Fibroblast of skin of left biceps (primary cell): ENCODE data around the gene LELP1.
"Not testable (repeated sequence)": the region's sequence is repeated elsewhere in the genome, so short reads cannot be mapped to it uniquely, and the experiment has no call there.

Experiments used
- DNase-seq, 2 experiments: peaks; one replicate each; pipeline ENCODE4 v3.0.0-alpha.2; 2013; ENCODE audit warnings: low read depth in 2 of 2

The LELP1 gene

DNA sequence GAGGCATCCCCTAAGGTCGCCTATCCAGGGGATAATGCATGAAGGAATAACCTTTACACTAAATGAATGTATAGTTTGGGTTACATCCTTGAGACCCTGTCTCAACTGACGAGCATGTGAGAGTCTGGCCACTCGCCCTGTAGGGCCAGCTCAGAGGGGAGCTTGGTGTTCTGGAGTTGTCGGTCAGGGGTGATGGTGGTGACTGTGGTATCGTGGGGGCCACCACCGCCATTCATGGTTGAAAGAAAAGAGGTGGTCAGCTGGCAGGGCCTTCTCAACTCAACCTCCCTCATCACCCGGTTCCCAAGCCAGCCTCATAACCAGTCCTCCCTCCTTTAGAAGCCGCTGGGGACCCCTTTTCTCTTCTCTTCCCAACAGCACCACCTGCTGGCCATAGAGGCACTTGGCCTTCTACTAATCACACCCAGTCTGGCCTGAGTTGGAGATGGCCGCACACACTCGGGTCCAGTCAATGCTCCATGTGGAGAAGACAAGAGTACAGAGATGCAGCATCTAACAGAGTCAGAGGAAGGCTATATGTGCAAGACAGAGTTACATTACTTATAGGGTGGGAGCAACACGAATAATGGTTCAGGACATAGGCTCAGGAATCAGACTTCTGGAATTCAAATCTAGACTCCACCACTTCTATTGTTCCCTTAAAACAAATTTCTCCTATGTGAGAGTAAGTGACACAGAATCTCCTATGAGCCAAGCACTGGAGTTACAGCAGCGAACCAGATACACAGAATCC lies 26.0 kb downstream of the LELP1 start:
- DNase-seq: not testable (repeated sequence)

DNA sequence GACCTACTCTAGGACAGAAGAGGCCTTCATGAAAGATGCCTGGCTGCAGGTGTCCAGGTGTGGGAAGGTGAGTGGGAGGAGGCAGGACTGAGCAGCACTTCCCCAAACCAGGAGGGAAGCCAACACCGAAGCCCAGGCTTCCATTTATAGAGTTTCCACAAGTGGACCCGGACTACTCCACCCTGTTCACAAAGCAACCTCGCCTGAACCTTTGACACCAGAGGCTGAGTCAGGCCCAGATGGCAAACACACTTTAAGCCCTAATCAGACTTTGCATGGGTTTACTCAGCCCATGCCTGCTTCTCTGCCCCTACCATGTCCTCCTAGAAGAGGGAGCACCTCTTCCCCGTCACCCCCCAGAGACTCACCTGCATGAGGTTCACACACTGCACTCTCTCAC lies 28.1 kb downstream of the LELP1 start:
- DNase-seq: no peak

DNA sequence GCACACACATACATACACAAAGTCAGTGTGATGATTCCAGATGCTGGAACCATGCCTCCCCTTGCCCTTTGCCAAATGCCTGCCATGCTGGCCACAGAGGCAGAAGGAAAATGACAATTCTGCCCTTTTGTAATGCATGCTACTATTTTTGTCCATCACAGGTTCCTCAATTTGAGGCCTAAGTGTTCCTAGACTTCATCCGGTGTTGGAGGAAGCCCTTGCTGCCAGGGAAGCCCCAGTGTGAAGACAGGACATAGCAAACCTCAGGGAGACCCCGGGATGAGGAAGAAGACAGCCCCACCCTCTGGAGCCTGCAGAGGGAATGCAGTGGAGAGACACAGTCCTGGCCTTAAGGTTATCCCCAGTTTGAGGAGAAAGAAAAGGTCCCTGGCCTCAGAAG lies 28.6 kb downstream of the LELP1 start:
- DNase-seq: no peak

DNA sequence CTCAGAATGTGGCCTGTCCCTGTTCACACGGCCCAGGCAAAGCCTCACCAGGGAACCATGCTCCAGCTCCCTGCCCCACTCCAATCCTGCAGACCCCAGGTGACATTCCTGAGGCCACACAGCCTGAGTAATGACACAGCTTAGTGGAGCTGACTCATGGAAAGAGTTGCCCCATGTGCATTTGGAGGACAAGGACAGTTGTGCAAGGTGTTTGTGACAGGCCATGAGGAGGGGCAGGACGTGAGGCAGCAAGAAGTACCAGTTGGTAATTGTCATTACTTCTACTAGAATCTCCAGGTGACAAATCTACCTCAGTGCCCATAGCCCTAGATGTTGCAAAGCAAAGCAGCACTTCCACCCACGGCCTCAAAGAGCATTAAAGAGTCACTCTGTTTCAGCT lies 29.3 kb downstream of the LELP1 start:
- no peak for DNase-seq

DNA sequence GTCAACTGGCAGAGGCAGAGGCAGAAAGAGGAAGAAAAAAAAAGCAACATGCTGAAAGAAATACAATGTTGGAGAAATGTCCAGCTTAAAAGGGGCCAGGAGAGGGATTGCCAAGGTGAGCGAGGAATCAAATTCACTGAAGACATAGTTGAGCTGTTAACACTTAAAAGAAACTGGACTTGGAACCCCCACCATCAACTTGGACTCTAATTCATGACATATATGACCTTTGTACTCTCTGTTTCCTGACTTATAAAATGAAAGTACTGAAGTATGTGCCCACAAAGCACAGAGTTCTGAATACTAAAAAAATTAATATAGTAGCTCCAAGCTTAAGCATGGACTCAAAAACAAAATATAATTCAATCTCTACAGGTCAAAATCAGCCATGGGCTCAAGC lies 30.2 kb downstream of the LELP1 start:
- no peak for DNase-seq

DNA sequence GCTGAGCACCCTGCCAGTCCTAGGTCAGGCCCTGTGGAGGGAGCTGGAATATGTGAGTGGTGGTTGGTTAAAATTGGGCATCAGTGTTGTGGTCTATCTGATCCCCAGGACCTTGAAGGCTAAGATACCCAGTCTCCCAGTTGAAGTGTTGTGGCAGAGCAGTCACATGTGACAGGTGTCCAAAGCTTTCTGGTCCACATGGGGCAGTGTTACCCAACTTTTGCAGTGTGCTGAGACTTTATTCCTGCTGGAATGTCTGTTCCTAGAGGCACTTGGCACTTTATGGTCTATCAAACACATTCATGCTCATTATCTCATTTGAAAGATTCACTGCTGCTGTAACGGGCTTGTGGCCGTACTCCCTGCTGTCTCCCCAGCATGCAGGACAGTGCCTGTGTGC lies 35.3 kb downstream of the LELP1 start:
- no peak for DNase-seq

DNA sequence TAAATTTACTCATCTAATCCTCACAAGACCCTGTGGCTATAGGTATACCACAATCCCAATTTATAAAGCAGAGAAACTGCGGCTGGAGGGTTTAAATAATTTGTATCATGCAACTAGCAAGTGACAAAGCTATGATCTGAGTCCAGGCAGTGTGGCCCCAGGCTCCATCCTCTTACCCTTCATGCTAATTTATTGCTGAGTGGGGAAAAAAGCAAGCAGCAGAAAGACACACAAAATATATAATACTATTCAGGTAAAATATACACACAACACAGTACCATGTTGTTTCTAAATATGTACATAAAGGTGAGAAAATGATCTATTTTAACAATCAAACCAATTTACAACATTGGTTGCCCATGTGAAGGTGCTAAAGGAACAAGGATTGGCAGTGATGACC lies 38.9 kb downstream of the LELP1 start:
- no peak for DNase-seq

DNA sequence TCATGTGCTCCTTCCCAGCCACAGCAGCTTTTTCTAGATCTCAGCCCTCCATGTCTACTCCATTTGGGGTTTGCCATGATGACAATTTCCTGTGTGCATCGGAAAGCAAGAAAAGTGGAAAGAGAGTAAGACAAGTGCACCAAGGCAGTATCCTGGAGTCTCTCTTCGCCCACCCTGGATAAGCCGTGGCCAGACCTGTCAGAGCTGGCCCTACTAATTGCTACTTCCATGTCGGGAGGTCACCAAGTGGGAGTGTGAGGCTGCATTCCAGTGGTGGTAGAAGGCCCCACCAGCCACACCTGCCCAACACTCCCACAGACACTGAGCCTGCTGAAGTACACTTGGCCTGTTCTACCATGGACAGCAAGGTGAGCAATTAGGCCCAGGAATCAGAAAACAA lies 42.2 kb downstream of the LELP1 start:
- DNase-seq: no peak

DNA sequence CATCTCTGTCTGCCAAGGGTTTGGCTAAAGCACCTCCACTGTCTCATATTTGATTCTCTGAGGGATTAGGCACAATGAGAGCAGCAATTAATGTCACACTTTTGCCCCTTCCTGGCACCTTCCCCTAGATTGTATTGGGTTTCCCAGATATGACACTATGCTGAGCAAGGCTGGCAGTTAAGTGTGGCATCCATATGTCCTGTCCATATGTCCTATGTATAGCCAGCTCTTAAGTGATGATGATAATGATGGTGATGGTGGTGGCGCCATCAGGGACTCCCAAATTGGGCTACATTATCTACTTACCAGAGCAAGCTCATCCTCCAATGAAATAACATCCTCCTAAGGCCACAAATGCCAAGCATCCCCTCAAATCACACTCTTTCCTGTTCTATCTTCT lies 42.8 kb downstream of the LELP1 start:
- no peak for DNase-seq

DNA sequence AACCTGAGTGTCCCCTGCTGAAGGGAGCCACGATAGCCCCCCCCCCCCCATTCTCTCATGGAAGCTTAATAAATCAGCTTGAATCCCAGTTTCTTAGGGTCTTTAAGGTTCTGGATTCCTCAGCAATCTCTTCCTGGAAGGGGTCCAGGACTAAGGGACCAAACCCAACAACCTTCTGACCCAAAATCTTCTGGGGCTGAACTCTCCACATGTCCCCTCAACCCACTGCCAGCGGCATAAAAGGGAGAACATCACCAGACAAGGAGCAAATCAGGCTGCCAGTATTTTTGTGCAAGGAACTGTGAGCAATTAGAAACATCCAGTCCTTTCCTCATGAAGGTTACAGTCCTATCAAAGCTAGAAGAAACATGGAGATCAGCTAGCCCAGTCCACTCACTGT lies 43.6 kb downstream of the LELP1 start:
- no peak for DNase-seq

DNA sequence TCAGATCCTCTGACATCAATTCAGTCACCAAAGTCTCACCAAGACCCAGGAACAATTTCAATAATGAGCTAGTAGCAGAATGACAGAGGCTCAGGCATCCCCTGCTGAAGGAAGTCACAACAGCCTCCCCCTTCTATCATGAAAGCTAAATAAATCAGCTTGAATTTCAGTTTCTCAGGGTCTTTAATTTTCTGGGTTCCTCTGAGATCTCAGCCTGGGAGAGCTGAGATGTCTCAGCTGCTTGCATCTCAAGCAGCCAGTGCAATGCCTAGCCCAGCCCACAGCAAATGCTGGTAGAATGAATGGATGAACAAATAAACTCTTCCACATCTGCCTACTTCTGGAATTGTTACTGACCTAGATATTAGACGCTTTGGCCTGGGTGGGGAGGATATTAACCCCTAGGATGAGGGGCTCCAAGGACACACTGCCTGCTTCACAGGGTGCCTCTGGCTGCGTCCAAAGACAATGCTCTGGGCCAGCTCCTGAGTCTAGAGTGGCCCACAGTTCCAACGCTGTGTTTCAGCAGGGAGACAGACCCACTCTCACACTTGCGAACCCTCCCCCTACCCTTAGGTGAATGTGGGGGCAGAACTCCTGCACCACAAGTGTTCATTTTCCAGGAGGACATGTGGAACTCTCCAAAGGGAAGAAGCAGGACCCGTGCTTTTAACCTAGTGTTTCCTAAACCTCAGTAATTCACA lies 45.1 kb downstream of the LELP1 start:
- DNase-seq: no peak

DNA sequence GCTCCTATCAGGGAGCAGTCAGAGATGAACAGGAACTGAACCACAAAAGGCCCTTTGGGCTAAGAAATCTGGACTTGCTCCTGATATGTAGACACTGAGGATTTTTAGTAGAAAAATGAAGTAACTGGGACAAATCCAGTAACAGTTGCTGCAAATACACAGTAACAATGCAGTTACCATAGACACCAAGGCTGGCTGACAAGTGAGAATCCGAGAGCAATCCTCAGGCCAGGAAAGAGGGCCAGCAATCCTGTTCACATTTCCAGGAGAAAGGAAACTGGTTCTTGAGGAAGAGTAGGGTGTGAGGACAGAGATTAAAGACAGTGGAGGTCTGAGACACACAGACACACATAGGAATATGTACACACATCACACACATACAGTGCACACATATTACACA lies 46.9 kb downstream of the LELP1 start:
- DNase-seq: no peak

DNA sequence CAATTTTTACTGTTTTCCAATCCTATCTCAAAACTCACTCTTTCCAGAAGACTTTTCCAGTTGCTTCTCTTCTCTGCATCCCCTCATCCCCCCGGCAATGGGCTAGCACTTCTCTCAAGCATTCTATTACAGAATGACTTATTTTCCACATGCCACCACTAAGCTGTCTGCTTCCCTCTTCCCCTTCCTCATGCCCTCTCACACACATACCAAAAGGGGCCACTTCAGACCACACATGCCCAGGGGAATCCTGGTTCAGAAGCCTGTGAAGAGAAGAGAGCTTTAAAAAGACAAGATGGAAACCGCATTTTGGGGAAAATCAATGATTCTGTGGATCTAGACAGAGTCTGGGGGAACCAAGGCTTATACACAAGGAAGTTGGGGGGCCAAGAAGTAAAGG lies 47.9 kb downstream of the LELP1 start:
- DNase-seq: no peak

DNA sequence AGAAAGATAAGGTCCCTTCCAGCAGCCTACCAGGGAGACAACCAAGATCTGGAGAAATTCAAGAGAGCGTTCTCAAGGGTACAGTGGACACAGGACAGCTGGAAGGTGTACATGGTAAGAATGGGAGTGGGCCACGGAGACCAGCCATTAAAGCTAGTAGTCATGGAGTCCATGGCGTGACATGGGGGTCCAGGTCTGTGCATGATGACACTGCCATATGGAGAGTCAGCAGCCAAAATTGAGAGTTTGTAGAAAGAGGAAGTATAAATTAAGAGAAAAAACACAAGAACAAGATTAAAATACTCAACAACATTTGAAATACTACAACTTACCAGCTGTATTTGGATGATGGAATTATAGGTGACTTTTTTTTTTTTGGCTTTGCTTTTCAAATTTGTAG lies 48.3 kb downstream of the LELP1 start:
- no peak for DNase-seq

DNA sequence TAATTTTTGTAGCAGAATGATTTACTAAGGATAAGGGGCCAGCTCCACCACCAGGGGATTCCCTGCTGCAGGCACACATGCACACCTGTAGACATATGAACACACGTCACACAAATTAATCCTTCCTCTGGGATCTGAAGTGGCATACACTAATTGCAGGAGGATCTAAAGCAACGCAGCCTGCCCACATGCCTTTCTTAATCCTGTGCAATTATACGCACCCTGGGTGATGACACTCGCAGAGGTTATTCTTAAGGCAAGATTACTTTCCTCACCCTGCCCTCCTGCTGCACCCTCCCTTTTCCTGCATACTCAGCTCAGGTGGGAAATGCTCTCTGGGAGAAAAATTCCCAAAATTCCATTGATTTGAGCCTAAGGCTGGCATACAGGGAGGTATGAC lies 48.8 kb downstream of the LELP1 start:
- DNase-seq: no peak

DNA sequence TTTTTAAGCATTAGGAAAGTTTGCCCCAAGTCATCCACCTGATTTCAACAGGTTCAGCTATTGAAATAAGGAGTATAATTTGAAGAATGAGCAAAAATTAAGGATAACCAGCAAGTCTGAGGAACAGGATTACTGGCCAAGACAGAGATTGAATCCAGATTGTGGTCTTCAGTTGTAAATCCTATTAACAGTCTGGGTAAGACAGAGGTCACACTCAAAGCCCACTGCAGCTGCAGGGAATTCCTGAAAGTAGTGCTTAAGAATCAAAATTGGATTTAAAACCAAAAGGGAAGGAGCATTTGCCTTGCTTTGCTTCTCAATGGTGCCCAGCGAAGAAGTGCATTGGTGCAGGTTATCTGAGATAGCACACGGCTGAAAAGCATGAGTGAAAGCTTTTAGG lies 49.8 kb downstream of the LELP1 start:
- no peak for DNase-seq

DNA sequence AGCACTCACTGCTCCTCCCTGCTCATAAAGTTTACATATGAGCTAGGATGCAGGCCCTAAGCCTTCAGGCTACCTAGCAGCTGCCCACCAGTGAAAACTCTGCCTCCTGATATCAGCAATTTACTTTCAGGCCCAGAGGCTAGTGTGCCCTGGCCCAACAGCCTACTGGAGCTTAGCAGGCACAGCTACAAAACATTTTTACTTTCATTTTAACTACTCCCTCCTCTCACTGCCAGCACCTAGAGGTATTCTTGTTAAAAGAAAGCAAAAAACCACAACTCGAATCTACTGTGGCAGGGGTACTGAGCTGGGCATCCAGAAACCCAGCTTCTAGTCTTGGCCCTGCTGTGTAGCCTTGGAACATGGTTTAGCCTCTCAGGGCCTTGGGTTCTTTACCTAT lies 50.5 kb downstream of the LELP1 start:
- DNase-seq: no peak
